ENCODE results near the gene IQCH. TPM values are rescaled to one million over a fixed set of nuclear protein-coding genes. Genes with fewer than 3 reads are reported as not detected.

The IQCH gene
- total RNA-seq, 2 donors from 2014 or later = 1.6 to 6.7 TPM

DNA sequence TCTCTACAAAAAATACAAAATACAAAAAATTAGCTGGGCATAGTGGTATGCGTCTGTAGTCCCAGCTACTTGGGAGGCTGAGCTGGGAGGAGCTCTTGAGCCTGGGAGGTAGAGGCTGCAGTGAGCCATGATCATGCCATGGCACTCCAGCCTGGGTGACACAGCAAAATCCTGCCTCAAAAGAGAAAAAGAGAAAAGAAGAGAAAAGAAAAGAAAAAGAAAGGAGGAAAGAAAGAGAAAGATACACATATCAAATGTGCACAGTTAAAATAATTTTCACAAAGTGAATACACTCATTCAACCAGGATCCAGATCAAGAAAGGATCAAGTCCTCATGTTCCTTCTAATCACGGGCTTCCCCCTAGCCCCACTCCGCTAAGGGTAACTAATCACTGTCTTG lies 260.5 kb downstream of the IQCH start:
- intact Hi-C loops (cut with DNase I) = no loop called here
- WGBS, 2 donors = 96 to 99% methylated on average over 3 of the region's 3 CpGs

DNA sequence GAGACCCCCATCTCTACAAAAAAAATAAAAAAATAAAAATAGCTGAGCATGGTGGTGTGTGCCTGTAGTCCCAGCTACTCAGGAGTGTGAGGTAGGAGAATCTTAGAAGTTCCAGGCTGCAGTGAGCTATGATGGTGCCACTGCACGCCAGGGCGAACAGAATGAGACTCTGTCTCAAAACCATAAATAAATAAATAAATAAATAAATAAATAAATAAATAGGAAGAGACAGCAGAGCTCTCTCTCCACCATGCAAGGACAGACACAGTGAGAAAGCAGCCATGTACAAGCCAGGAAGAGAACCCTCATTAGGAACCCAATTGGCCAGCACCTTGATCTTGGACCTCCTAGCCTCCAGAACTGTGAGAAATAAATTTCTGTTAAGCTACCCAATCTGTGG lies 261.0 kb downstream of the IQCH start:
- ATAC-seq = no peak
- WGBS, 2 donors = 92 to 93% methylated on average over 2 of the region's 2 CpGs
- Histone ChIP-seq H3K27ac (no peak overlapping the region), H3K36me3 (replicated peaks in 1 of 2; ENCODE audit: insufficient read depth in 1 of 2, low read depth in 2 of 2) (peaks cover 0 to 2% of the 10 kb centered on the region in 2 donors), H3K27me3 (no peaks in the 10 kb centered on the region), H3K9me3 (no peaks in the 10 kb centered on the region), H3K4me3 (no peak overlapping the region), H3K4me1 (peaks cover 6% of the 10 kb centered on the region)
- no peak for DNase-seq
- TF ChIP-seq POLR2A (IDR thresholded peaks at IDR 0.05) = no peak
- TF ChIP-seq, protein P1, sequence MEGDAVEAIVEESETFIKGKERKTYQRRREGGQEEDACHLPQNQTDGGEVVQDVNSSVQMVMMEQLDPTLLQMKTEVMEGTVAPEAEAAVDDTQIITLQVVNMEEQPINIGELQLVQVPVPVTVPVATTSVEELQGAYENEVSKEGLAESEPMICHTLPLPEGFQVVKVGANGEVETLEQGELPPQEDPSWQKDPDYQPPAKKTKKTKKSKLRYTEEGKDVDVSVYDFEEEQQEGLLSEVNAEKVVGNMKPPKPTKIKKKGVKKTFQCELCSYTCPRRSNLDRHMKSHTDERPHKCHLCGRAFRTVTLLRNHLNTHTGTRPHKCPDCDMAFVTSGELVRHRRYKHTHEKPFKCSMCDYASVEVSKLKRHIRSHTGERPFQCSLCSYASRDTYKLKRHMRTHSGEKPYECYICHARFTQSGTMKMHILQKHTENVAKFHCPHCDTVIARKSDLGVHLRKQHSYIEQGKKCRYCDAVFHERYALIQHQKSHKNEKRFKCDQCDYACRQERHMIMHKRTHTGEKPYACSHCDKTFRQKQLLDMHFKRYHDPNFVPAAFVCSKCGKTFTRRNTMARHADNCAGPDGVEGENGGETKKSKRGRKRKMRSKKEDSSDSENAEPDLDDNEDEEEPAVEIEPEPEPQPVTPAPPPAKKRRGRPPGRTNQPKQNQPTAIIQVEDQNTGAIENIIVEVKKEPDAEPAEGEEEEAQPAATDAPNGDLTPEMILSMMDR (IDR thresholded peaks at IDR 0.05) = no peak
- intact Hi-C loops (cut with DNase I) = no loop called here

More for the DNA sequence above, 260.5 kb downstream of the IQCH start:
- DNase-seq (no peak), ATAC-seq (no peak)
- H3K4me1 ChIP-seq = peaks cover 4% of the 10 kb centered on the region
- H3K27ac ChIP-seq = no peak overlapping the region
- no peak overlapping the region for H3K4me3 ChIP-seq
- no peaks in the 10 kb centered on the region for H3K9me3 ChIP-seq
- no peaks in the 10 kb centered on the region for H3K27me3 ChIP-seq
- no peak for TF ChIP-seq POLR2A (IDR thresholded peaks at IDR 0.05)
- TF ChIP-seq, protein P1 (IDR thresholded peaks at IDR 0.05) = no peak
- peaks cover 0 to 2% of the 10 kb centered on the region in 2 donors for H3K36me3 ChIP-seq (replicated peaks in 1 of 2; ENCODE audit: insufficient read depth in 1 of 2, low read depth in 2 of 2)

DNA sequence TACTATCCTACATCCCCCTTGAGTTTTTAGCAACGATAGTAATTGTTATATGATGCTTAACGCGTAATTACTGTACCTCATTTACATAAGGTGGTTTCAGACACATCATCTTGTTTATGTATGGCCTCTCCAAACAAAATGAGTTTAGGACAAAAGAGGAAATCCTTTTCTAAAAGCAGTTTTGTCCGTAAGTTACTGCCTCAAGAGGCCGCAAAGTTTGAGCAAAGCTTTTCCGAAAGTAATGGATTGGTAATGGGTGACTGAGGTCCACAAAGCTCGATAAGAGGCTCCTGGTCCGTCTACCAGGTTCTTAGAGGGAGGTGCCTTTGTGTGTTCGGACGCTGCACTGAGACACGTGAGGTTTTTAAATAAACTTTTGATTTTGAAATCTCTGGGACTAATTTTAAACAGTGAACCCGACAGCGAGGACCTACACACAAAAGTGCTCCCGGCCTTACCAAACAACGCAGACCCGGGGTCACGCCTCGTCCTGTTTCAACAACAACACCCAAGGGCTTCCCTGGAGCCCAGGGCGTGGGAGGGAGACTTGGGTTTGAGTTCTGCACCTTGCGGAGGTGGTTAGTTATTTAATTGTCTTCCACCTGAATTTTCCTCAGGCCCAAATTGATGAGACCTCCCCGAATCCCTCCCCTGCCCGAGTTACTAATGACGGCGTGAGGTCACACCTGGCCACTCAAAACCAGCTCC lies 265.9 kb downstream of the IQCH start:
- intact Hi-C loops (cut with DNase I) = no loop called here
- no peak for DNase-seq

DNA sequence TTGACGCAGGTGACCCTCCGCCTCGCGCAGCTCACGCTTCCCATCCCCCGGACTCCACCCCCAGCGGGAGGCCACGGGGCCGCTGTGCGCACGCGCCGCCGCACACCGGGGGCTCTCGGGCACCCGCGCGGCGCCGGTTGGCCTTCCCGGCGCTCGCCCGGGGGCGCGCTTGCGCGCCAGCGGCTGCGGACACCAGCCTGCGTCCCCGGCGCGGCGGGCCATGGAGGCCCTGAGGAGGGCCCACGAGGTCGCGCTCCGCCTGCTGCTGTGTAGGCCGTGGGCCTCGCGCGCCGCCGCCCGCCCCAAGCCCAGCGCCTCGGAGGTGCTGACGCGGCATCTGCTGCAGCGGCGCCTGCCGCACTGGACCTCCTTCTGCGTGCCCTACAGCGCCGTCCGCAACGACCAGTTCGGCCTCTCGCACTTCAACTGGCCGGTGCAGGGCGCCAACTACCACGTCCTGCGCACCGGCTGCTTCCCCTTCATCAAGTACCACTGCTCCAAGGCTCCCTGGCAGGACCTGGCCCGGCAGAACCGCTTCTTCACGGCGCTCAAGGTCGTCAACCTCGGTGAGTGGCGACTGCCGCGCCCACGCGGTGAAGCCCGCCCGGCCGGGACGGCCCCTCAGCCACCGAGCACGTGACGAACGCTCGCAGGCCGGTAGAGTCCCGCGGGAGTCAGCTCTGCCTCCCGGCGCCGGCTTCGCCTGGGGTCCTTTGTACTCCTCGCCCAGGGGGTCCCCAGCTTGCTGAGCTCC lies 266.6 kb downstream of the IQCH start, which contains the start of gene C15orf61:
TSS of gene C15orf61 (plus strand) at position 103 of the 754 bp plus-strand sequence. CDS start at position 221, 118 bp downstream.
- ATAC-seq = peak; percentile 96
- Histone ChIP-seq H3K4me1 (peaks cover 29% of the 10 kb centered on the region), H3K27me3 (no peaks in the 10 kb centered on the region), H3K27ac (peak within 1 kb of the TSS; percentile 96 to 99 (median 96)), H3K9me3 (no peaks in the 10 kb centered on the region), H3K36me3 (replicated peaks in 1 of 2; ENCODE audit: insufficient read depth in 1 of 2, low read depth in 2 of 2) (no peaks in the 10 kb centered on the region), H3K4me3 (peak within 1 kb of the TSS; percentile 36 to 72)
- intact Hi-C loops (cut with DNase I) = no loop called here
- 0 to 1% methylated on average over 30 to 91 of the region's 94 CpGs for WGBS, 2 donors
- peak; percentile 94 to 96 (median 96) for DNase-seq
- TF ChIP-seq, protein P1 (IDR thresholded peaks at IDR 0.05) = peak in 3 of 7 experiments; percentile 18 to 27 (median 27)
- peak; percentile 79 to 87 (median 81) for TF ChIP-seq POLR2A (IDR thresholded peaks at IDR 0.05)

More for the DNA sequence above, 265.9 kb downstream of the IQCH start:
- Histone ChIP-seq H3K36me3 (replicated peaks in 1 of 2; ENCODE audit: insufficient read depth in 1 of 2, low read depth in 2 of 2) (no peaks in the 10 kb centered on the region), H3K27ac (peak overlapping the region; percentile 96 to 99 (median 96)), H3K27me3 (no peaks in the 10 kb centered on the region), H3K4me3 (peak overlapping the region; percentile 6 to 36), H3K4me1 (peaks cover 29% of the 10 kb centered on the region), H3K9me3 (no peaks in the 10 kb centered on the region)
- ATAC-seq = peak; percentile 7
- TF ChIP-seq, protein P1 (IDR thresholded peaks at IDR 0.05) = no peak
- peak in 2 of 3 donors; percentile 80 for TF ChIP-seq POLR2A (IDR thresholded peaks at IDR 0.05)
- WGBS, 2 donors = 5 to 7% methylated on average over 21 to 24 of the region's 24 CpGs

Data from body of pancreas (tissue), 4 donors.